HG03103 (cell line): ENCODE data around the gene CLEC2L.
A peak's percentile ranks its signal among the peaks of the same experiment; 100 is the strongest.

Source experiments
- ATAC-seq: cut with Tn5 transposase; IDR thresholded peaks from one replicate; pipeline ENCODE4 v1.9.1; 2021; ENCODE audit warnings: low read depth; ENCODE audit not compliant: unreplicated experiment

CLEC2L gene

DNA sequence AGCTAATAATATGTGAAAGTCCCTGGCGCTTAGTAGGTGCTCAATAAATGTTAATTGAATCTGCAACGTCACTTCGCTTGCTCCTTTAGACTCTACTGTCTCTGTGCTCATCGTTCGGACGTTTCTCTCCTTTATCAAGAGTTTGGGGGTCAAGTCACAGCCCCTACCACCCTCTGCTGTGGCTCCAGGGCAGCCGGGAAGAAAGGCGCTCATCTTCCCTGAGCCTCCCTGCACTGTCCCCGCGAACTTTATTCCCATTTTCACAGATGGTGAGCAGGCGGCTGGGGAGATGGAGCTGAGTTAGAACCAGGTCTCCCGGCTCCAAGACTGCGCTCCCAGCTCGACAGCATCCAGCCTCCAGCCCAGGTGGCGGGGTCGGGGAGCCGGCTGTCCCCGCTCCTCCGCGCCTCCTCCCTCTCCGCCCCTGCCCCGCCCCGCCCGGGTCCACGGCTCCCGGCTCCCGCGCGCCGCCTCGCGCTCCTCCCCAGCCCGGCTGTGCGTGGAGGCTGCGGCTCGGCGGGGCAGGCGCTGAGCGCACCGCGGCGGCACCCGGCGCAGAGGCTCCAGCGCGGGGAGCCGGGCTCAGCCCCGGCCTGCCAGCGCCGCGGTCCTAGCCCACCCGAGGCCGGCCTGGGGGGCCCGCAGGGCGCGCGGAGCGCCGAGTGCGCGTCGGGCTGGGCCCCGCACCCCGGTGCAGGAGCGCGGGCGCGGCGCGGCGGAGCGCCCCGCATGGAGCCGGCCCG, at the start of gene CLEC2L:
Gene CLEC2L (plus strand): TSS at position 487 of the 743 bp plus-strand sequence. CDS start 243 bp downstream, at position 730.
- no peak for ATAC-seq

DNA sequence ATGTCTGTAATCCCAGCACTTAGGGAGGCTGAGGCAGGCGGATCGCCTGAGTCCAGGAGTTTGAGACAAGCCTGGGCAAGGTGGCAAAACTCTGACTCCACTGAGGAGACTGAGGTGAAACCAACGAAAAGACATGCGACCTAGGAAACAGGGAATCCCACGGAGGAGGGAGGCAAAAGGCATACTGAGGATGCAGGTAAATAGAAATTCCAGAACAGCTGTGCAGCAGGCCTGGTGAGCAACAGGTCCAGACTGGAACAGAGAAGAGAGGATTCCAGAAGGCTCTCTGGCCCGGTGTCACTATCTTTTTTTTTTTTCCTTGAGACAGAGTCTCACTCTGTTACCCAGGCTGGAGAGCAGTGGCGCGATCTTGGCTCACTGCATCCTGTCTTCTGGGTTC, 47.3 kb upstream of the CLEC2L start:
- no peak for ATAC-seq

DNA sequence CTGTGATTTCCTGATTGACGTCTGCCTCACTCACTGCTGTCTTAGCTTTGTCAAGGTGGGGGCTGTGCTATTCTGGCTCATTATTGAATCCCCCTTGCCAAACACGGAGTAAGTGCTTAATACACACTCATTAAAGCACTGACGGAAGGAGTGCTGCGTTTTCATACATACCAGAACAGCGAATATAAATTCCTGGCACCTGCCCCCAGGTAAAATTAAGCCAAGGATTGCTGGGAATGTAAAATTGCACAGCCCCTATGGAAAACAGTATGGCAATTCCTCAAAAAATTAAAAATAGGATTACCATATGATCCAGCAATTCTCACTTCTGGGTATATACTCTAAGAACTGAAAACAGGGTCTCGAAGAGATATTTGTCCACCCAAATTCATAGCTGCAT, 46.6 kb upstream of the CLEC2L start:
- no peak for ATAC-seq

DNA sequence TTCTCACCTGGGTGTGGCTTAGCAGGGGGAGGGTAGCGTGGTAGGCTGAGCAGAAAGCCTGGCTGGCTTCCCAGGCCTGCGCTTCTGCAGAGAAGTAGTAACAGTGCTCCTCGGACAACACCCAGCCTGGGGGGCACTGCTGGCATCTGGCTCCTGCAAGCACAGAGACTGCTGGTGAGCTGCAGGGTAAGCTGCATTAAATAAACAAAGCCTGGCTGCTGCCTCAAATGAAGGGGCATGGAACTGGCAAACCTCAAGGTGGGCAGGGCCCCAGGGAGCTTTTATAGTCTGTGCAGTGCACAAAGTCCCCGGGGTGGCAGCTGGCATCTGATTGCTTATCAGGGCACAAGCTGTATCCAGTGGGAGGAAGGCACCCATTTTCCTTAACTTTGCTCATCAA, 43.9 kb upstream of the CLEC2L start:
- ATAC-seq = no peak

DNA sequence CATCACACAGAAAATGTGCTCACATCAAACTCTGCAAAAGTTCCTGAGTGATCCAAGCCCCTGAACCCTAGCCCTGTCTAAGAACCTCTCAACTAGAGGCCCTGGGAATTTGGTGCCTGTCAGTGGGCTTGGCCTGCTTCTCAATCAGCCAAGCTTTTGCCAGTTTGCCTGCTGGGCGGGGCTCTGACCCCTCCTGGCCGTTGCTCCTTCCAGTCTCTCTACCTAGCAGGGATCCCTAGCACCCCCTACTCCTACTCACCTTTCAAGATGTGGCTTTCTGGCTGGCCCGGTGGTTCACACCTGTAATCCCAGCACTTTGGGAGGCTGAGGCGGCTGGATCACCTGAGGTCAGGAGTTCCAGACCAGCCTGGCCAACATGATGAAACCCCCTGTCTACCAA, 42.1 kb upstream of the CLEC2L start:
- ATAC-seq = no peak

DNA sequence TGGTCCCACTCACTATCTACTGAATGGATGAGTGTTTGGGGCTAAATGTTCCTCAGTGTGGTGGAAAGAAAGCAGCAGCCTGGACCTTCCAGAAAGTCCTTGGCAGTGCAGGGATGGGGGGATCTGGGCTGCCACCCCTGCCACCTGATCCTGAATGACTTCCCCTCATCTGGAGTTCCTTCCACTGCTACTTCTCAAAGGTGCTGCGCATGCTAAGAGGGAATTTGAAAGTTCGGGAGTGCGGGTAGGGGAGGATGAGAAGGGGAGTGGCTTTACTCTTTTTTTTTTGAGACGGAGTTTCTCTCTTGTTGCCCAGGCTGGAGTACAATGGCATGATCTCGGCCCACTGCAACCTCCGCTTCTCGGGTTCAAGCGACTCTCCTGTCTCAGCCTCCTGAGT, 41.4 kb upstream of the CLEC2L start:
- no peak for ATAC-seq

DNA sequence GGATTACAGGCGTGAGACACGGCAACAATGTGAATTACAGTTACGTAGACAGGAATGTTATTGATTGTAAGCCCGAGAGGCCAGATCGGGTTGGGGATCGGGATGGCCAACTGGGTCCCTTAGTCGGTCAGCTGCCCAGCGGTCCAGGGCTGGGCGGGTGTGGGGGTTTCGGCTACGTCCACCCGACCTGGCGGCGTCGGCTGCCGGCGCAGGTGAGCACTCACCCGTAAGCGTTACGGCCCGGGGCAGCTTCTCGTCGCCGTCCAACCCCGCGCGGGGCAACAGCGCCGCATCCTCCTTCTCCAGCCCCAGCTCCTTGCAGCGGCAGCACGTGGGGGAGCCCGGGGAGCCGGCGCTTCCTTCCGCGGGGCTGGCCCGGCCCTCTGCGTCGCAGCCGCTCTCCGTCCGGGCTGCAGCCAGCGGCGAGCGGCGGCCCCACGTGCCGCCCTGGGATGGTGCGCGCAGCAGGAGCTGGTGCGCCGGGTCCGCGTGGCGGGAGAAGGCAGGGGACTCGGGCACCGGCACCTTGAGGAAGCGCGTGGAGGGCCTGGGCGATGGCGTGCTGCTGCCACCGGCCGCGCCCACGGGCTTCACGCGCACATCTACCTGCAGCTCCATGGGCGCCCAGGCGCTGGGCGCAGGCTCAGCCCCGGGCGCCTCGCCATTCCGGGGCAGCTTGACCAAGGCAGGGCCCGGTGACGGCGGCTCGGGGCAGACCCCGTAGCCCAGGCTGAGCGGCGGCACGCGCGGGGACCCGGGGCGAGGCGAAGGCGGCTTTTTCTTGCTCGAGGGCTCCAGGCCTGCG, 40.6 kb upstream of the CLEC2L start:
- no peak for ATAC-seq

DNA sequence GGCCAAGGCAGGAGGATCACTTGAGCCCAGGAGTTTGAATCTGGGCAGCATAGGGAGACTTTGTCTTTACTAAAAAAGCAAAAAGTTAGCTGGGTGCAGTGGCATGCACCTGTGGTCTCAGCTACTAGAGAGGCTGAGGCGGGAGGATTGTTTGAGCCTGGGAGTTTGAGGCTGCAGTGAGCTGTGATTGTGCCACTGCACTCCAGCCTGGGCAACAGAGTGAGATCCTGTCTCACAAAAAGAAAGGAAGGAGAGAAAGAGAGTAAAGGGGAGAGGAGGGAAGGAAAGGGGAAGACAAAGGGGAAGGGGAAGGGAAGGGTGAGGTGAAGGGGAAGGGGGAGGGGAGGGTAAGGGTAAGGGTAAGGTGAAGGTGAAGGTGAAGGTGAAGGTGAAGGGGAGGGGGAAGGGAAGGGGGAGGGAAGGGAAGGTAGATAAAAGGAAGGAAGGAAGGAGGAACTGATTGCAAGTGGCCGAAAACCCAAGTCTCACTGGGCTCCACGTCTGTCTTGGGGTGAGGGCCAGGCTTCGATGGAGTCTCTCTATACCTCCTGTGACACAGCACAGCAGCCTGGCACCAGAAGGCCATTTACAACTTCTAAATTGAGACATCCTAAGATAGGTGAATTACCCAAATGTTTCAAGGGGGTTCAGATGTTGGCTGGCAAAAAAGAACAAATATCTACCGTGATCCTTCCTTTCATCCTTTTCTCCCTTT, 36.0 kb upstream of the CLEC2L start:
- no peak for ATAC-seq

DNA sequence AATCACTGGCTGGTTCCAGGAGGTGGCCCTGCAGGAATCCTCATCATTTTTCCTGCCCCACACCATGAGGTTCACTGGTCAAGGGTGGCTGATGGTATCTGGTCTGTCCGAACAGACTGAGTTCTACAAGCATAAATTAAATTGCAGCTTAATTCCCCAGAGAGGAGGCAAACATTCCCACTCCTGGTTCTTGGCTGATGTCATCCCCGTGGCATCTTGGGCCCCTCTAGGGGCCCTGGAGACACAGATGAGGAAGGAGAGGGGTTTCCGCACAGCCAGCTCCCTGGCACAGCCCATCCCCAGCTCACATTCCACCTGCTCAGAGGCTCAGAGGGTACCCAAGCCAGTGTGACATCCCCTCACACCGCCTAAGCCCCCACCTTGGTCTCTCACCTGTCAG, 34.7 kb upstream of the CLEC2L start:
- ATAC-seq = no peak

DNA sequence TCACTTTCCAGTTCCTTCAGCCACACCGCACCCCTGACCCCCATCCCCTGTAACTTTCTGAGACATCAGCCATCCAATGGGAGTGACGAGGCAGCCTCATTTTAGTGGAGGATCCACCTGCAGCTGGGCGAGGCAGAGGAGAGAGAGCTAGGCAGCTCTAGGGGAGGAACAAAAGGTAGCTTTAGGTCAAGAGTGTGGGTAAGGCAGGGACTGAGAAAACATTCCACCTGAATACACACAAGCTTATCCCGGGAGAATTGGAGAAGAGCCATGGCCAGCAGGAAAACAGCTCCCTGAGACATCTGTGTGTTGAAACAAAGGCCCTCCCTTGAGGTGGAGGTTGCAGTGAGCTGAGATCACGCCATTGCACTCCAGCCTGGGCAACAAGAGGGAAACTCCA, 33.4 kb upstream of the CLEC2L start:
- ATAC-seq = no peak

DNA sequence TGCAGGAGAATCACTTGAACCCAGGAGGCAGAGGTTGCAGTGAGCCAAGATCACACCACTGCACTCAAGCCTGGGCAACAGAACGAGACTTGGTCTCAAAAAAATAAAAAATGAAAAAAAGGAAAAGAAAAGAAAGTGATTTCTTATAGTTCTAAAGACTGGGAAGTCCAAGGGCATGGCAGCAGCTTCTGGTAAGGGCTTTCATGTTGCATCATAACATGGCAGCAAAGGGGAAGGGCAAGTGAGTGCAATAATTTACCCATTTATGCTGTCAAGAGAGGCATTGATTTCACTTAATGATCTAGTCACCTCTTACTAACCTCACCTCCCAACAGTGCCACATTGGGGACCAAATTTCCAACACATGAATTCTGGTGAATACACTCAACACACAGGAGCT, 31.2 kb upstream of the CLEC2L start:
- ATAC-seq = no peak

DNA sequence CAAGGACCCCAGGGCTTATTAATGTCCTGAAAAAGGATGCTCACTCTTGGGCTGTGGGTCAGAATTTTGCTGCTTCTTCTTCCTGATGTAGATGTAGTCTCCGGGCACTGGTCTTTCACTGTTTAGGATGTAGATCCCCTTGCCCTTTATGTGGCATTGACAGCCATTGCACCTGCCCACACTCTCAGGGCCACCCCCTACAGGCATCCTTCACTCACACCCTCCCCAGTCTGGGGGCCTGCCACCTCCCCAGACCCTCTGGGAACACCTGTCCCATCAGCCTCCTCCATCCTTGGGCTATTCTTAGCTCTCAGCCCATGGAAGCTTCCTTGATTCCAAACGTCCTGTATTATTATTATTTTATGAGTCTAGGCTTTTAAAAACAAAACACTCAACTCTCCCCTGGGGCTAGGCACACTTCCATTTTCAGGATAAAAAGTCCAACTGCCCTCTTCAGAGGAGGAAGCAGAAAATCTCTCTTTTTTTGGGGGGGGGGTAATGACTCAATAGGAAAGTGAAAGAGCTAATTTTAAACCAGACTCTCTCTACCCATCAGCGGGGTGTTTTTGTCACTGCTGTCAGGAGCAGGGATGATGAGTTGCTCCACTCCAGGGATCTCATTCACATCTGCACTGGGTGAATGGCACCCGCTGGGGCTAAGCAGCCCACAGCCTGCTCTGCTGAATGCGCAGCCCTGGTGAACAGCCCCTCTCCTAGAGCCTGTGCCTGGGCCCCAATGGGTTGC, 28.5 kb upstream of the CLEC2L start:
- peak; percentile 76 for ATAC-seq

DNA sequence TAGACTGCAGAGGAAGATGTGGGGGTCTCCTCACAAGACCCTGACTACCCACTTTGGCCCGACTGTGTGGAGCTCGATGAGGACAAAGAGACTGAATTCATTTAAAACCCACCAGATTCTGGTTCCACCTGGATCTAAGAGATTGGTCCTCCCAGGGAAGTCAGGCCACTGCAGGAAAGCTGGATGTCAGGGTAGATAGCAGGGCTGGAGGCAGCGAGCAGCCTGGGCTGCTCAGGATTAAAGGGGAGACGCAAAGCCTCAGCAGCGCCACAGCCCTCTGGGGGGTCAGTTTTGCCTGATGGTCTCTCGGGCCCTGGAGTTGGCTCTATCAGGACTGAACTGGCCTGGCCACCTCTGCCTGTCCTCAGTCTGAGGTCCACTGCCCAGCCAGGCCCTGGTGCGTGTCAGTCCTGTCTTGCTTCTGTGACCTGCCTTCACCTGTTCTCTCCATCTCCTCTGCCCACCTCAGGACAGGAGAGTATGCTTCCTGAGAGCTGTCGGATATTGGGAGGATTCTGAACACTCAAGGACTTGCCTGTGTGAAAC, 27.8 kb upstream of the CLEC2L start:
- no peak for ATAC-seq

DNA sequence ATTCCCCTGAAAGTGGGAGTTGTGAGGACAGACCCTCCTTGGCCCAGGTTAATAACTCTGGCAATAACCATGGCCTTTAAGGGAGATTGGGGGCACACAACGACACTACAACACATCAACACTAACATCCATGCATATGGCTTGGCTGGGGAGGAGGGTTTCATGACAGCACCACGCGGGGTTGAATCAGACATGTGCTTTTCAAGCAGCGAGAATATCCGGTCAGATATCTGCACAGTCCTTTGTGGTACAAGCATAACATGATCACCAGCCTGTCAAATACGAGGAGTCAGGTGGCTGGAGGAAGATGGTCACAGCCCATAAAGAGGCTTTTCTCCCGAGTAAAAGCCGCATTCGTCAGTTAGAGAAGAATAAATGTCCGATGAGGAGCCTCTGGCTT, 27.0 kb upstream of the CLEC2L start:
- ATAC-seq = no peak

DNA sequence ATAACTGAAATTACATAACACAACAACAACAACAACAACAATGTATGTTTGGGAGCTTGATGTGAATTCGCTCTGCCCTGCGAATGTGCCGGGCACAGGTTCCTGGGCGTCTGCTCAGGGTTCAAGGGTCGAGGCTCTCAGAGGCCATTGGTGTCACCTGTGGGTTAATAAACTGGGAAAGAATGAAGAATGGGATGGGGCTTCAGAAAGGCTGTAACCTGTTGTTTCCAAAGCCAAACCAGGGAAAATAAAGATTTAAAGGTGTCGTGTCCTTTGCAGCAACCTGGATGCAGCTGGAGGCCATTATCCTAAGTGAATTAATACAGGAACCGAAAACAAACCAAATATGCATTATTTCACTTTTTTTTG, 22.7 kb upstream of the CLEC2L start:
- ATAC-seq = no peak

DNA sequence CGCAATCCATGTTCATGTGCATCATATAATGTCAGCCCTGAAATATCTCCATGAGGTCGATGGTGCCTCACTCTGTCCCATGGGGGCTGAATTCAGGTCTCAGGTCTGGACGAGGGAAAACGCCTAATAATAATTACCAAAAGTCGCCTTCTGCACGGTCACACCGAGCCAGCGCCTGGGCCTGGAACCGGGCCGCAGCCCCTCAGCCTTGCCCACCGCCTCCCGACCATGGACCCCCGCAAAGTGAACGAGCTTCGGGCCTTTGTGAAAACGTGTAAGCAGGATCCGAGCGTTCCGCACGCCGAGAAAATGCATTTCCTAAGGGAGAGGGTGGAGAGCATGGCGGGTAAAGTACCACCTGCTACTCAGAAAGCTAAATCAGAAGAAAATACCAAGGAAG, 21.3 kb upstream of the CLEC2L start:
- ATAC-seq = no peak

DNA sequence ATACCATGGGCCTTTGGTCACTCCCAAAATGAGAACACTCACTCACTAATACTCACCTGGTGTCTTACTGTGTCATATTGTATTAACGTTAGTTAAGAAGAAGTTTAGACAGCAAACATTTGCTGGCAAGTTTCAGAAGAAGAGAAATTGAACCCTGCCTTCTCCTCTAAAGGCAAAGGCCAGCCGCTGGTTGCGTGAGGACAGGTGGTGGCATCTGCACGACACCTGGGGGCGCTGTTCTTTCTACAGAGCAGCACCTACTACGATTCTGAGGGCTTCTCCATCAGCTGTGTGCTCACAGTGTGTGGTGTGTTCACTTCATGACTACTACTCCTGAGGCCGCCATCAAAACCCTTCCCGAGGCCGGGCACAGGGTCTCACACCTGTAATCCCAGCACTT, 17.9 kb upstream of the CLEC2L start:
- no peak for ATAC-seq

DNA sequence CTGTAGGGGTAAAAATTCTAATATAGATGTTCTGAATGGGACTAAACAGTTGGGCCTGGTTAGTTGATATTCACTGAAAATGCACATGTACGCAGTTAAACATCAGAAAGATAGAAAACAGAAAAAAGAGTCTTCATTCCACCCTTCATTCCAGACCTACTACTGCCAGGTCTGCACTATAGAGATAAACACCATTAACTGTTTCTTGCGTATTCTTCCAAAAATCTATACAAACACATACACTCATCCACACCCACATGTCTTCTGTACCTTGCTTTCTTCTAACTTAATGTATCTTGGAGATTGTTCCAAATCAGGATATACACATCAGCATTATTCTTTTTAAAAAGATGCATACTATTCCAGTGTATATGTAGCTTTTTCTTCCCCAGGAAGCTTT, 13.9 kb upstream of the CLEC2L start:
- no peak for ATAC-seq

DNA sequence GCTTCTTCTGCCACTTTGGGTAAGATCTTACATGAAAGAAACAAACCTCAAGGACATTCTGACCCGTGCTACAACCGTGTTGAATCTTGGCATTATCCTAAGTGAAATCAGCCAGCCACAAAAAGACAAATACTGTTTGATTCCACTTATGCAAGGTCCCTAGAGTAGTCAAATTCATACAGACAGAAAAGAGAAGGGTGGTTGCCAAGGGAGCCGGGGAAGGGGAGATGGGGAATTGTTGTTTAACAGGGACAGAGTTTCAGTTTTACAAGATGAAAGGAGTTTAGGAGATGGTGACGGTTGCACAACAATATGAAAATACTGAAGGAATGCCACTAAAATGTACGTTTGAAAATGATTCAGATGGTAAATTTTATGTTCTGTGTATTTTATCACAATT, 12.2 kb upstream of the CLEC2L start:
- no peak for ATAC-seq

DNA sequence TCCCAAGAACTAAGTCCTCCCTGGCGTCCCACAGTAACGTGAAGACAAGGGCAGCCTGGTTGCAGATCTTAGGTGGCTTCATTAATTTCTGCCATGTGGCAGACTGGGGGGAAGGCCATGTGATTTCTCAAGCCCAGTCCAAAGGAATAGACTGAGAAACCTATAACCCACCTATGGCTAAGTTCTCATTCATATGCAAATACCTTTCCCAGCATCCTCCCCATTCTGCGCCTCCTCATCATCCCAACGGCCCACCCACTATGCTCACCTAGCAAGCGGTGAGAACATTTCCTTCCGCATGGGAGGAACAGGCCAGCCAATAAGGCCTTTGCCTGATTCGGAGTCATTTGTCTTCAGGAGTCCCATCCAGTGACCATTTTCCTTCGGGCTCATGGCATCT, 8.2 kb upstream of the CLEC2L start:
- no peak for ATAC-seq

DNA sequence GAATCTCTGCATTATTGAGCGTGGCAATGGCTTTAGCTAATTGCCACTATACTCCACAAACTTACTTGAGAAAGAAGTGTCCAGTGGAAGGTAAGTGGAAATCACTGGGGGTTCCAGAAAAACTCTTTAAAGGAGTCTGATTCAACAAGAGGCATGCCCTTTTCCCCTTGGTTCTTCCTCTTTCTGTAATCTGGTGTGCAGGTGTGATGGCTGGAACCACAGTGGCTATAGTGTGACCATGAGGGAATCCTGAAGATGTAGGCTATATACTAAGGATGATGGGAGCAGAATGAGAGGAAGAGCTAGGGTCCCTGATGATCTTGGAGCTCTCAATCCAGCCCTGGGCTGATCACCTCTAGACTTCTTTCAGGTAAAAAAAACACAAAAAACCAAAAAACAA, 2.0 kb upstream of the CLEC2L start:
- ATAC-seq = no peak
